WTC11 (cell line): ENCODE results near the gene TMEM100. TPM values are rescaled to one million over a fixed set of nuclear protein-coding genes. Genes with fewer than 3 reads are reported as not detected.
A peak's percentile ranks its signal among the peaks of the same experiment; 100 is the strongest.

ENCODE experiments used
- ESRRA ChIP-seq: sonication (generic); formaldehyde crosslinking; IDR thresholded peaks from 2 replicates; pipeline ENCODE4 v1.8.1; 2022; ENCODE audit warnings: mild to moderate bottlenecking, missing genetic modification reagents, borderline replicate concordance
- FOXP1 ChIP-seq: sonication (generic); formaldehyde crosslinking; IDR thresholded peaks from 2 replicates; pipeline ENCODE4 v1.8.0; 2022; ENCODE audit warnings: missing genetic modification reagents, mild to moderate bottlenecking, moderate library complexity, borderline replicate concordance
- HMGXB4 ChIP-seq: sonication (generic); formaldehyde crosslinking; IDR thresholded peaks from 2 replicates; pipeline ENCODE4 v1.8.1; 2023; ENCODE audit warnings: mild to moderate bottlenecking, moderate library complexity, missing genetic modification reagents
- IRF2 ChIP-seq: sonication (generic); formaldehyde crosslinking; IDR thresholded peaks from 2 replicates; pipeline ENCODE4 v1.8.0; 2022; ENCODE audit warnings: low read depth, missing genetic modification reagents, borderline replicate concordance
- MAX ChIP-seq: sonication (generic); formaldehyde crosslinking; IDR thresholded peaks from 2 replicates; pipeline ENCODE4 v1.8.0; 2022; ENCODE audit warnings: mild to moderate bottlenecking, missing genetic modification reagents
- NFATC4 ChIP-seq: fragments of 250-450 bp; sonication (Bioruptor Pico); IDR thresholded peaks from 2 replicates; pipeline ENCODE4 v1.9.0; 2021; ENCODE audit warnings: mild to moderate bottlenecking
- PREB ChIP-seq: sonication (generic); formaldehyde crosslinking; IDR thresholded peaks from 2 replicates; pipeline ENCODE4 v1.8.1; 2022; ENCODE audit warnings: mild to moderate bottlenecking, missing genetic modification reagents, moderate library complexity, borderline replicate concordance
- PRRX2 ChIP-seq: fragments of 250-450 bp; sonication (Bioruptor Pico); IDR thresholded peaks from 2 replicates; pipeline ENCODE4 v1.8.0; 2021; ENCODE audit warnings: mild to moderate bottlenecking
- SP1 ChIP-seq: sonication (generic); formaldehyde crosslinking; conservative IDR thresholded peaks from 2 replicates; pipeline ENCODE4 v1.8.1; 2022; ENCODE audit warnings: missing genetic modification reagents
- TEAD1 ChIP-seq: sonication (generic); formaldehyde crosslinking; IDR thresholded peaks from 2 replicates; pipeline ENCODE4 v1.8.0; 2022; ENCODE audit warnings: mild to moderate bottlenecking, missing genetic modification reagents
- TEAD4 ChIP-seq: sonication (generic); formaldehyde crosslinking; IDR thresholded peaks from 2 replicates; pipeline ENCODE4 v1.8.0; 2022; ENCODE audit warnings: mild to moderate bottlenecking, missing genetic modification reagents
- TP53 ChIP-seq: sonication (generic); formaldehyde crosslinking; IDR thresholded peaks from 2 replicates; pipeline ENCODE4 v1.8.1; 2023; ENCODE audit warnings: mild to moderate bottlenecking, missing genetic modification reagents
- total RNA-seq: library from RNA; stranded (reverse); gene quantifications from 3 replicates; pipeline ENCODE4 v1.2.3, GENCODE V29; 2021
- TF ChIP-seq, protein P1 (sequence below): sonication (generic); formaldehyde crosslinking; IDR thresholded peaks from 2 replicates; pipeline ENCODE4 v1.8.0; 2022; ENCODE audit warnings: missing genetic modification reagents
- TF ChIP-seq, protein P2 (sequence below): sonication (generic); formaldehyde crosslinking; IDR thresholded peaks from 2 replicates; pipeline ENCODE4 v1.8.0; 2023; ENCODE audit warnings: mild to moderate bottlenecking, missing genetic modification reagents
- TF ChIP-seq, protein P3 (sequence below): sonication (generic); formaldehyde crosslinking; IDR thresholded peaks from 2 replicates; pipeline ENCODE4 v1.8.1; 2023; ENCODE audit warnings: mild to moderate bottlenecking, missing genetic modification reagents

Gene TMEM100
- total RNA-seq, 1 experiment from 2014 or later: 1.1 TPM

GRCh38 chr17:55750750-55751657 is 28.3 kb upstream of the TMEM100 start, which contains the start of gene PCTP (continued):
- TF ChIP-seq, protein P1, sequence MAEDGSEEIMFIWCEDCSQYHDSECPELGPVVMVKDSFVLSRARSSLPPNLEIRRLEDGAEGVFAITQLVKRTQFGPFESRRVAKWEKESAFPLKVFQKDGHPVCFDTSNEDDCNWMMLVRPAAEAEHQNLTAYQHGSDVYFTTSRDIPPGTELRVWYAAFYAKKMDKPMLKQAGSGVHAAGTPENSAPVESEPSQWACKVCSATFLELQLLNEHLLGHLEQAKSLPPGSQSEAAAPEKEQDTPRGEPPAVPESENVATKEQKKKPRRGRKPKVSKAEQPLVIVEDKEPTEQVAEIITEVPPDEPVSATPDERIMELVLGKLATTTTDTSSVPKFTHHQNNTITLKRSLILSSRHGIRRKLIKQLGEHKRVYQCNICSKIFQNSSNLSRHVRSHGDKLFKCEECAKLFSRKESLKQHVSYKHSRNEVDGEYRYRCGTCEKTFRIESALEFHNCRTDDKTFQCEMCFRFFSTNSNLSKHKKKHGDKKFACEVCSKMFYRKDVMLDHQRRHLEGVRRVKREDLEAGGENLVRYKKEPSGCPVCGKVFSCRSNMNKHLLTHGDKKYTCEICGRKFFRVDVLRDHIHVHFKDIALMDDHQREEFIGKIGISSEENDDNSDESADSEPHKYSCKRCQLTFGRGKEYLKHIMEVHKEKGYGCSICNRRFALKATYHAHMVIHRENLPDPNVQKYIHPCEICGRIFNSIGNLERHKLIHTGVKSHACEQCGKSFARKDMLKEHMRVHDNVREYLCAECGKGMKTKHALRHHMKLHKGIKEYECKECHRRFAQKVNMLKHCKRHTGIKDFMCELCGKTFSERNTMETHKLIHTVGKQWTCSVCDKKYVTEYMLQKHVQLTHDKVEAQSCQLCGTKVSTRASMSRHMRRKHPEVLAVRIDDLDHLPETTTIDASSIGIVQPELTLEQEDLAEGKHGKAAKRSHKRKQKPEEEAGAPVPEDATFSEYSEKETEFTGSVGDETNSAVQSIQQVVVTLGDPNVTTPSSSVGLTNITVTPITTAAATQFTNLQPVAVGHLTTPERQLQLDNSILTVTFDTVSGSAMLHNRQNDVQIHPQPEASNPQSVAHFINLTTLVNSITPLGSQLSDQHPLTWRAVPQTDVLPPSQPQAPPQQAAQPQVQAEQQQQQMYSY (CRISPR knock-in tag): 0 out of 2 replicates have a peak, but pooled peaks have one; percentile 13
- TF ChIP-seq PRRX2 (0 out of 2 replicates have a peak, but pooled peaks have one; percentile 13), SP1 (CRISPR knock-in tag) (peak; percentile 81), MAX (peak; percentile 29; the same call in 1 of the 2 replicates), PREB (CRISPR knock-in tag) (no peak), HMGXB4 (peak; percentile 83; the same call in 1 of the 2 replicates), TEAD1 (CRISPR knock-in tag) (no peak), NFATC4 (CRISPR knock-in tag) (no peak), FOXP1 (CRISPR knock-in tag) (peak; percentile 31; the same call in 1 of the 2 replicates), IRF2 (no peak), ESRRA (CRISPR knock-in tag) (peak; percentile 65; the same call in 1 of the 2 replicates), TEAD4 (CRISPR knock-in tag) (no peak), TP53 (CRISPR knock-in tag) (no peak)
- TF ChIP-seq, protein P2, sequence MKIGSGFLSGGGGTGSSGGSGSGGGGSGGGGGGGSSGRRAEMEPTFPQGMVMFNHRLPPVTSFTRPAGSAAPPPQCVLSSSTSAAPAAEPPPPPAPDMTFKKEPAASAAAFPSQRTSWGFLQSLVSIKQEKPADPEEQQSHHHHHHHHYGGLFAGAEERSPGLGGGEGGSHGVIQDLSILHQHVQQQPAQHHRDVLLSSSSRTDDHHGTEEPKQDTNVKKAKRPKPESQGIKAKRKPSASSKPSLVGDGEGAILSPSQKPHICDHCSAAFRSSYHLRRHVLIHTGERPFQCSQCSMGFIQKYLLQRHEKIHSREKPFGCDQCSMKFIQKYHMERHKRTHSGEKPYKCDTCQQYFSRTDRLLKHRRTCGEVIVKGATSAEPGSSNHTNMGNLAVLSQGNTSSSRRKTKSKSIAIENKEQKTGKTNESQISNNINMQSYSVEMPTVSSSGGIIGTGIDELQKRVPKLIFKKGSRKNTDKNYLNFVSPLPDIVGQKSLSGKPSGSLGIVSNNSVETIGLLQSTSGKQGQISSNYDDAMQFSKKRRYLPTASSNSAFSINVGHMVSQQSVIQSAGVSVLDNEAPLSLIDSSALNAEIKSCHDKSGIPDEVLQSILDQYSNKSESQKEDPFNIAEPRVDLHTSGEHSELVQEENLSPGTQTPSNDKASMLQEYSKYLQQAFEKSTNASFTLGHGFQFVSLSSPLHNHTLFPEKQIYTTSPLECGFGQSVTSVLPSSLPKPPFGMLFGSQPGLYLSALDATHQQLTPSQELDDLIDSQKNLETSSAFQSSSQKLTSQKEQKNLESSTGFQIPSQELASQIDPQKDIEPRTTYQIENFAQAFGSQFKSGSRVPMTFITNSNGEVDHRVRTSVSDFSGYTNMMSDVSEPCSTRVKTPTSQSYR (CRISPR knock-in tag): peak; percentile 44; the same call in 1 of the 2 replicates
- TF ChIP-seq, protein P3, sequence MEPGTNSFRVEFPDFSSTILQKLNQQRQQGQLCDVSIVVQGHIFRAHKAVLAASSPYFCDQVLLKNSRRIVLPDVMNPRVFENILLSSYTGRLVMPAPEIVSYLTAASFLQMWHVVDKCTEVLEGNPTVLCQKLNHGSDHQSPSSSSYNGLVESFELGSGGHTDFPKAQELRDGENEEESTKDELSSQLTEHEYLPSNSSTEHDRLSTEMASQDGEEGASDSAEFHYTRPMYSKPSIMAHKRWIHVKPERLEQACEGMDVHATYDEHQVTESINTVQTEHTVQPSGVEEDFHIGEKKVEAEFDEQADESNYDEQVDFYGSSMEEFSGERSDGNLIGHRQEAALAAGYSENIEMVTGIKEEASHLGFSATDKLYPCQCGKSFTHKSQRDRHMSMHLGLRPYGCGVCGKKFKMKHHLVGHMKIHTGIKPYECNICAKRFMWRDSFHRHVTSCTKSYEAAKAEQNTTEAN (CRISPR knock-in tag): no peak
- TF ChIP-seq, all 79 proteins: peak for 11
